Measurements from ENCODE around the gene DDHD1.
"Not testable (repeated sequence)": the region's sequence is repeated elsewhere in the genome, so short reads cannot be mapped to it uniquely, and the experiment has no call there.

Gene DDHD1

DNA sequence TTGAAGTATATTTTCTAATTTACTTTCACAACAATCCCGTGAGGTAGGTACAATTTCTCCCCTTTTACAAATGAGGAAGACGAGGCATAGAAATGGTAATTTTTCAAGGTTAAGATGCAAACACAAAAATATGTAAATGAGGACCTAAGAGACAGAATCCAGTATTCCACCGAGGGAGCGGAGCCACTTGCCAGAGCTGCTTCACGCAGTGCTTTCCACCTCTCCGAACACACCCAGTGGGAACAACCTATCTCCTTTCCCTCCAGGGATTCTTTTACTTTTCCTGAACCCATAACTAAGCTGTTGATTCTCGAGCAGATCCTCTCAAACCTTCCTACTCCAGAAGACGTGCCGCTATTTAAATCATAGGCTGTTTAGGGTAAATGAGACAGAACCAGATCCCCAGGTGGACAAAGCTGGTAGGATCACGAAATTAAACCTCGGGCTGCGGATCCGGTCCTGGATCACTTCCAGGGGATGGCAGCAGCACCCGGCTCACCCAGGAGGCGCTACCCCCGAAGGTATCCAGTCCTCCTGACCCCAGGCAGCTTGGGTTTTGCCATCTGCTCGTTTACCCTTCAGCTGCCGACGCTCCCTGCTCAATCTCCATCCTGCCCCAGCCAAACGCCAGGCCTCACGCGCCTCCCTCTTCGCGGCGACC is 1.5 kb downstream of the DDHD1 start:
- peak; percentile 8 for DNase-seq

DNA sequence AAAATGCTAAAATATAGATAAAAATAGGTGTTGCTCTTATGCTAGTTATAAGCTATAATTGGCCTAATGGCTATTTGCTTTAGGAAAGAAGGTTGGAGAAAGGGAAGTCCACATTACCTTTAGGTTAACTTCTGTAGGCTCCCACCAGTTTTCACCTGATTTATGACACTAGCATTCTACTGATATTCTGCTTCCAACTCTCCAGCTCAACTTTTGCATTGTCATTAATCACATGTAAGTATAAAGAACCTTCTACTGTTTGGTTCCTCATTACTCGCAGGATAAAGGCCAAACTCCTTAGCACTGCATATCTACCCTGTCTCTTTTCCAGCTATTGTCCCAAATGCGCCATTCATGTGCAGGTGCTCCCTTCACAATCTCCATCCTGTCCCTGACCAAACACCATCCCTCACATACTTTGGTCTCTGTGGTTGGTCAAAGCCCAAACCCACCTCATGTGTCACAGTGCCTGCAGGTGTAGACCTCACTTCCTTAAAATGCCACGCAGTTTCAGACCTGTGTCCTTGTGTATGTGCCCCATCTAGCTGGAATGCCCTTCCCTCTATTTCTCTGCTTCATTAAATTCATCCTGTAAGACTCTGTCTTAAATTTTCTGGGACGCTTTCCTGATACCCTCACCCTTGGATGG is 3.3 kb downstream of the DDHD1 start:
- no peak for DNase-seq

DNA sequence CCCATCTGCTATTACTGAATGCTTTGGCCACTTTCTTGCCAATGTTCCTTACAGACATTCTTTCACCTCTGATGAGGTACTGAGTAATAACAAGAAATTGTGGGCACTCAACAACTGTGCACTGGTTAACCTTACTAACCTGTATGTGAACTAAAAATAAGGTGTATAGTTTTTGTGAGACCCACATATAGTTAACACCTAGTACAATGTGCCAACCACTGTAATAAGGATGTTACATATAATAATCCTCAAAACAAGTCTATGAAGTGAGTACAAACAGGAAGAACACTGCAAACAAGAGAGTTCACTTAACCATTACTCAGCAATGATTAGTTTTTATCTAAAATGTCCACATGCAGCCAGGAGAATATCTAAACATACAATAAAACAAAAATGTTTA is 4.5 kb downstream of the DDHD1 start:
- DNase-seq: no peak

DNA sequence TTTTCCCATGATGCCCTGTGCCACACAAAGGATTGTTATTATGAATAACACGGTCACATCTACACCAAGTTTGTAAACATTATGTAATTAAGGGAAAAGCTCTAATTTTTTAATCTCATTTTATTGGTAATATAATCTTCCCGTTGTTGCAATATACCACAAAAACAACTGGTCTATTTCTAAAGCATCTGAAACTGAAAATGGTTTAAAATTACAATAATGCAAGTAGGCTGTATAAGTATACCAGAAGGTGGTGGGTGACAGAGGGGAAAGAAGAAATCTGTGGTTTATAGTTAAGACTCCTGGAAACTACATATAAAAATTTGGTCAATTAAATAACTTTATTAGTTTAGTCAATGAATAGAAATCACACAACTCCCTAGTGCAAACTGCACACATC is 5.2 kb downstream of the DDHD1 start:
- DNase-seq: no peak

DNA sequence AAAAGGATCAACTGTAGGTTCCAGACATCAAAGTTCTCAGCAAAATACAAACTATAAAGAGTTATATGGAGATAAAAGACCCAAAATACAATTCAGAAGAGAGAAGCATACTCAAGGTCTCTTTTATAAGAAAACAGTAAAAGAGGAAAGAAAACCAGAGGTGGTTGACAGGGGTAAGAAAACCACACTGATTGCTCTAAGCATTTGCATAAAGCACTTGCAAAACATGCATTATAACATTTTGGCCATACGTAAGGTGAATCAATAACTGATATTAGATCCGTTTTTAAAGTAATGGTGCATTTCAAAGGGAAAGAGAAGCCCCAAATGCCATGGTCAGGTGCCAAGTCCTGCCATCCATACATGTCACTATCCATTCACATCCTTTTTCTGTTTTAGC is 5.9 kb downstream of the DDHD1 start:
- no peak for DNase-seq

DNA sequence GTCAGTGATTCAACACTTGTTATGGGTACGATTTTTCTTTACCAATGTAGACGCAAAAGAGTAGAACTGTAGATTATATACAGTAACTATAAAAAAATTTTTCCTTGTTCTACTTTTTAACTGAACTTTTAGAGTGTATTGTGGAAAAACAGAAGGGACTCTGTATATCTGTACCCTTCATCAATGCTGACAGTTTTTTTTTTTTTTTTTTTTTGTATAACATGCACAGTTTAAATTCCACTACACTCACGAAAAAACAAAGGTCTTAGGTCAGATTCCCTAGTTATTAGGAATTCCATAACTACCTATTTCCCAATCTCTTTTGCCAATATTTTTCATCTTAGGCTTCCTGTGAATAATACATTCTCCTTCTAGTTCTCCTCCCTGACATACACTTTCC is 6.4 kb downstream of the DDHD1 start:
- DNase-seq: no peak

DNA sequence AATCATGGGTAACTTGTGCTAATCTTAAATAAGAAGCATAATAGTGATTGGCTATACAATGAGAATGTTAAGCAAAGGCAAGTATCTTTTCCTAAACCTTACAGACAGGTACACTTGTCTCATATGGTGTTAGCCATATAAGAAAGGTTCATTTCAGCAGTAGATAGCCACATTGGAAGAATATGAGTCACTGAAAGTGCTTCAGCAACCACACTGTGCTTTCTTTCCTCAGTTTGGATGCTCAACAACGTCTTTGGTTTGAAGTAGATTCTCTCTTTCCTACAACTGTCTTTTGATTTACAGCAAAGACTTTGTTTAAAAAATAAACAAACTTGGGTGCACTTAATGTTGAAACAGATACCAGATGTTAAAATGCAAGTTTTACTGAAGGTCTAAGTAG is 8.9 kb downstream of the DDHD1 start:
- DNase-seq: no peak

DNA sequence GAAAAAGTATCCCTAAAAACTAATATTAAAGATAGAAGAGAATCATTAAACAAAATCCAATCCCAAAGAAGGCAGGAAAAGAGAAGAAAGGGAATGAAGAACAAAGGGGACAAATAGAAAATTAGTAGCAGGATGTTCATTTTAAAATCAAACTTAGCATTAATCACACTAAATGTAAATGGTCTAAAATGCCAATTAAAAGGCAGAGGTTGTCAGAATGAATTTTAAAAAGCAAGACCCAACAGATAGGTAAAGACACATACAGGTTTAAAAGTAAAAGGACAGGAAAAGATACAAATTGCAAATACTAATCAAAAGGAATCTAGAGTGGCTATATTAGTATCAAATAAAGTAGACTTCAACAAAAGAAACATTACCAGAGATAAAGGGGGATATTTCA is 12.5 kb downstream of the DDHD1 start:
- no peak for DNase-seq

DNA sequence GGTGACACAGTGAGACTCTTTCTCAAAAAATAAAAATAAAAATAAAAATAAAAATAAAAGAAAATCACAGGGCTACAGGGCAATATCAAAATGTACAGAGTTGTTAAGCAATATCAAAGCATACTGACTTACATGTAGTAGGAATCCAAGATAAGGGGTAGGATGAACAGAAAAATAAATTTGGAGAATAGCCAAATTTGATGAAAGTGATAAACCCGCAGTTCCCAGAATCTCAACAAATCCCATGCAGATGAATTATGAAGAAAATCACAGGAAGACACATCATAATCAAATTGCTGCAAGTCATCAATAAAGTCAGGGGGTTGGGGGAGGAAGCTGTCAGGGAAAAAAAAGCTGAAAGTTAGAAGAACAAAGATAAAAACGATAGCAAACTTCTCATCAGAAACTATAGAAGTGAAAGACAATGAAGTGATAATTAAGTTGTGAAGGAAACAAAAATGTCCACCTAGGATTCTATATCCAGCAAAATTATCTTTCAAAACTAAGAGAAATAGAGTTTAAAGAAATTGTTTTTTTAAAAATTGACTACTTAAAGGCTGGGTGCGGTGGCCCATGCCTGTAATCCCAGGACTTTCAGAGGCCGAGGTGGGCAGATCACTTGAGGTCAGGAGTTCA is 15.4 kb downstream of the DDHD1 start:
- no peak for DNase-seq

DNA sequence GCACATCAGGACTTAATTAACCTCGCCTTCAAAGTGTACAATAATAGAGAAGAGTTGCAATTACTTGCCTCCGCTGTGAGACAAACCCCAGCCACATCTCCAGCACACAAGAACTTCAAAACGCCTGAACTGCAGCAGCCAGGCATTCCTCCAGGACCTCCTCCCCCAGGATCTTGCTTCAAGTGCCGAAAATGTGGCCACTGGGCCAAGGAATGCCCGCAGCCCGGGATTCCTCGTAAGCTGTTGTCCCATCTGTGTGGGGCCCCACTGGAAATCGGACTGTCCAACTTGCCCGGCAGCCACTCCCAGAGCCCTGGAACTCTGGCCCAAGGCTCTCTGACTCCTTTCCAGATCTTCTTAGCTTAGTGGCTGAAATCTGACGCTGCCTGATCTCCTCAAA is 22.6 kb downstream of the DDHD1 start:
- not testable (repeated sequence) for DNase-seq

DNA sequence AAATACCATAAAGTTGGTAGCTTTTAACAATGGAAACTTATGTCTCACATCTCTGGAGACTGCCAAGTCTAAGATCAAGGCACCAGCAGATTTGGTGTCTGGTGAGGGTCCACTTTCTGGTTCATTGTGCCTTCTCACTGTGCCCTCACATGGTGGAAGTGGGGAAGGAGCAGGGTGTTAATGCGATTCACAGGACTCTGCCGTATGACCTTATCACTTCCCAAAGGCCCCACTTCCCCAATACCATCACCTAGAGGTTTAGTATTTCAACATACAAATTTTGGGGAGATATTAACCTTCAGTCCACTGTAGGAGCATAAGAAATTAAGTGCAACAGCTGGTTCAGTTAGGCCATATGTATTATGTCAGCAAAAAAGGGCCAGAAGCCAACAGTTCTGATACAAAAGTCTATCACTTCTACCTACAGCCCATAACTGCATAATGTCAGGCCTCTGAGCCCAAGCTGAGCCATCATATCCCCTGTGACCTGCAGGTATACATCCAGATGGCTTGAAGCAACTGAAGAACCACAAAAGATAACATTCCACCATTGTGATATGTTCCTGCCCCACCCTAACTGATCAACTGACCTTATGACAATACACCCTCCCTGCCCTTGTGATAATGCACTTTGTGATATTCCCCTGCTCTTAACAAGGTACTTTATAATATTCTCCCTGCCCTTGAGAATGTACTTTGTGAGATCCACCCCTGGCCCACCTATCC is 24.7 kb downstream of the DDHD1 start:
- no peak for DNase-seq

DNA sequence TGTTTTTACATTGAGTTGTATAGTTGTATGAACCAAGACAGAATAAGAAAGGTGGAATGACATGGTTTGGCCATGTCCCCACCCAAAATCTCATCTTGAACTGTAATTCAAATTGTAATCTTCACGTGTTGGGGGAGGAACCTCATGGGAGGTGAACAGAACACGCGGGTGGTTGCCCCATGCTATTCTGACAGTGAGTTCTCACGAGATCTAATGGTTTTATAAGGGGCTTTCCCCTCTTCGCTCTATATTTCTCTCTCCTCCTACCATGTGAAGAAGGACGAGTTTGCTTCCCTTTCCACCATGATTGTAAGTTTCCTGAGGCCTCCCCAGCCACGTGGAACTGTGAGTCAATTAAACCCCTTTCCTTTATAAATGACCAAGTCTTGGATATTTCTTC is 25.3 kb downstream of the DDHD1 start:
- DNase-seq: no peak

DNA sequence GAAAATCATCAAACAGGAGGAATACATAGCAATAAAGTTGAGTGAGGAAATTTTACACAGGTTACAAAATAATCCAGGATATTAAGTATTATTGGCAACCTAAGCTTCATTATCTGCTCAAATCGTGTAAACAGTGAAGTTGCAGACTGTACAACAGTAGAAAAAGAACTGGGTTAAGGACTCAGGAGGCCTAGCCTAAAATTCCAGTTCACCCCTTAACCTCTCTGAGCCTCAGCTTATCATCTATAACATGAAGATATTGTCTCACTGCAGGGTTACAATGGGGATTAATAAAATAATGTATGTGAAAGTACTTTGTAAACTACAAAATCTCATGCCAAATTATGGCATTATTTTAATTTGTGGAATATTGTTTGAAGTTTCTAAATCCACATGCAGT is 26.0 kb downstream of the DDHD1 start:
- no peak for DNase-seq

DNA sequence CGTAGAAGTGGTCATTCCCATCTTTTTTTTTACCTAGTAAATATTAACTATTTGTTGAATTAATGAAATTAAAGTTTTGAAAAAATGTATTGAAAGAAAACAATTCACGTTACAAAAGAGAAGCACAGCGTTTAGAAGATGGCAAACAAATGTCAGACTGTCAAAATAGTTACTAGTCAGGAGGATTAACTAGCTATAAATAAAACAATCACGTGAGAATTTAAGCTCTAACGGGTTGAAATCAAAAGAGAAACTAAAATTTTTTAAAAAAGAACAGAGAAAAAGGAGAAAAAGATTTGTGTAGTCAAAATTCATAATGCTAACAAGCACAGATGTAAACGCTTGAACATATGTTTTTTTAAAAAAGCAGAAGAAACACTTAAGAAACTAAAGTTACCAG is 26.4 kb downstream of the DDHD1 start:
- DNase-seq: no peak

DNA sequence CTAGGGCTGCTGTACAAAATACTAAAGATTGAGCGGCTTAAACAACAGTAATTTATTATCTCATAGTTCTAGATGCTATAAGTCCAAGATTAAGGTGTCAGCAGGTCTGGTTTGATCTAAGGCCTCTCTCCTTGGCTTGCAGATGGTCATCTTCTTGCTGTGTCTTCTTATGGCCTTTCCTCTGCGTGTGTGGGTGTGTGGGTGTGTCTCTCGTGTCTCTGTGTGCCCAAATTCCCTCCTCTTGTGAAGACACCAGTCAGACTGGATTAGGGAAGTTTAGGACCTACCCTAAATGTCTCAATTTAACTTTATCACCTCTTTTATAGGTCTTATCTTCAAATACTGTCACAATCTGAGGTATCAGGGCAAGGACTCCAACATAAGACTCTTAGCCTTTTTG is 28.3 kb downstream of the DDHD1 start:
- DNase-seq: no peak

DNA sequence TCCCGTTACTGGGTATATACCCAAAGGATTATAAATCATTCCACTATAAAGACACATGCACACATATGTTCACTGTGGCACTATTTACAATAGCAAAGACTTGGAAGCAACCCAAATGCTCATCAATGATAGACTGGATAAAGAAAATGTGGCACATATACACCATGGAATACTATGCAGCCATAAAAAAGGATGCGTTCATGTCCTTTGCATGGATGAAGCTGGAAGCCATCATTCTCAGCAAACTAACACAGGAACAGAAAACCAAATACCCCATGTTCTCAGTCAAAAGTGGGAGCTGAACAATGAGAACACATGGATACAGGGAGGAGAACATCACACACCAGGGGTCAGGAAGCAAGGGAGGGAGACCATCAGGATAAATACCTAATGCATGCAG is 31.7 kb downstream of the DDHD1 start:
- not testable (repeated sequence) for DNase-seq

DNA sequence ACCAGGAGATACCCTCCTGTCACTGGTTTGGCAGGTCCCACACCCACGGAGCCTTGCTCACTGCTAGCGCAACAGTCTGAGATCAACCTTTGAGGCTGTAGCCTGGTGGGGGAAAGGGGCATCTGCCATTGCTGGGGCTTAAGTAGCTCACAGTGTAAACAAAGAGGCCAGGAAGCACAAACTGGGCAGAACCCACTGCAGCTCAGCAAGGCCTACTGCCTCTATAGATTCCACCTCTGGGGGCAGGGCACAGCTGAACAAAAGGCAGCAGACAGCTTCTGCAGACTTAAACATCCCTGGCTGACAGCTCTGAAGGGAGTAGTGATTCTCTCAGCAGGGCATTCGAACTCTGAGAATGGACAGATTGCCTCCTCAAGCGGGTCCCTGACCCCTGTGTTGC is 35.6 kb downstream of the DDHD1 start:
- peak; percentile 21 for DNase-seq

DNA sequence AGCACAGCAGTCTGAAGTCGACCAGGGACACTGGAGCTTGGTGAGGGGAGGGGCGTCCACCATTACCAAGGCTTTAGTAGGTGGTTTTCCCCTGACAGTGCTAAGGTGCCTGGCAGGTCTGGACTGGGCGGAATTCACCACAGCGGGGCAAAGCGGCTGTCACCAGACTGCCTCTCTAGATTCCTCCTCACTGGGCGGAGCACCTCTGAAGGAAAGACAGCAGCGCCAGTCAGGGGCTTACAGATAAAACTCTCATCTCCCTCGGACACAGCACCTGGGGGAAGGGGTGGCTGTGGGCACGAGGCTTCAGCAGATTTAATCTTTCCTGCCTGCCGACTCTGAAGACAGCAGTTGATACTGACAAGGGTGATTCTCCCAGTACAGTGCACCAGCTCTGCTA is 39.1 kb downstream of the DDHD1 start:
- DNase-seq: no peak

DNA sequence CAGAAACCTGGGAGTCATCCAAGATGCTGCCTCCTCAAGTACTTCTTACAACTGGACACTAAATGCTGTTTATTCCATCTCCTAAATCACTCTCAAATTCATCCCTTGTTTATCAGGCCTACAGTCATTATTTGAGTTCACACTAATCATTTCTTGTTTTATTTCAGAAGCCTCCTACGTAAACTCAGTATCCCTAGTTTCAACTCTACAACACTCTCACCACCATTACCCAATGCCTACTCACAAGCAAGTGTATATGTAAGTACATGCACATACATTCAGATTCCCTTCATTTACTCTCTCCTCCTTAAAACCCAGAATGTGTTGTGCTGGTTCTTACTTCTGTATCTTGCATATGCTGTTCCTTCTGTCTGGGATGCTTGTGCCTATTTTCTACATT is 43.0 kb downstream of the DDHD1 start:
- DNase-seq: no peak

DNA sequence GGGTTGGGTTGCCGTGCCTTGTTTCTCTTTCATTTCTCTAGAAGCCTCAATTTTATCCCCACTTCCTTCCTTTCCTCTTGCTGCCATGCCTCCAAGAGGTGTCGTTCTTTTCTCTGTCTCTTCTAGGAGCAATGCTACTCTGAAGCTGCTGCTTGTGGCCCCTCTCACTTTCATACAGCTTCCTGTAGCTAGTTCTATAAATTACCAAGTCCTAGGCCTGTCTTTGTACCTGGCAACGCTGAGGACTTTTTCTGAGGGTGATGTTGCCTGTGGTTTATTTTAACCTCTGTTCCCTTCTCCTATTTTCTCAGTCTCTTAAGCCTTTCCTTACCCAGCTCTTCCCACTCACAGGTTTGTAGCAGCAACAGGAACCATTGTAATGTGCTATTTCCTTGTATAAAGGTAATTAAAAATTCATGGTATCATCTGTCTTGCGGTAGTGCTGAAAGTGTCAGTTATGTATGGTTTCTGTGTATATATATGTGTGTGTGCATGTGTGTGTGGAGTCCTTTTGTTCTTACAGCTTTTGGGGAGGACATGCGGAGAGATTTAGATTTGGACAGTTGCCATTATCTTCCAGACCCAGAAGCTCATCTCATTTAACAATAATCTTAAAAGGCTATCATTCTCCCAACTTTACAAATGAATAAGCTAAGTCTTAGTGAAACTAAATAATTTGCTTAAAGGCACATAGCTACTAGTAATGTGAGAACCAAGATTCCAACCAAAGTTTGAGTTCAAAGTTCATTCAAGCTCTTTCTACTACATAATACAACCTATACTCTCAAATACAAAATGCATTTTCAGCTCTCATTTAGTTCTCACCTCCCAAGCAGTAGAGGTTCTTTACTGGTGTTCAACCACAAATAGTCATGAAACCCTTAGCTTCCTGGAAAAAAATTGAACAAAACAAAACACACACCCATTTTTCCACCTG is 43.8 kb downstream of the DDHD1 start:
- no peak for DNase-seq

DNA sequence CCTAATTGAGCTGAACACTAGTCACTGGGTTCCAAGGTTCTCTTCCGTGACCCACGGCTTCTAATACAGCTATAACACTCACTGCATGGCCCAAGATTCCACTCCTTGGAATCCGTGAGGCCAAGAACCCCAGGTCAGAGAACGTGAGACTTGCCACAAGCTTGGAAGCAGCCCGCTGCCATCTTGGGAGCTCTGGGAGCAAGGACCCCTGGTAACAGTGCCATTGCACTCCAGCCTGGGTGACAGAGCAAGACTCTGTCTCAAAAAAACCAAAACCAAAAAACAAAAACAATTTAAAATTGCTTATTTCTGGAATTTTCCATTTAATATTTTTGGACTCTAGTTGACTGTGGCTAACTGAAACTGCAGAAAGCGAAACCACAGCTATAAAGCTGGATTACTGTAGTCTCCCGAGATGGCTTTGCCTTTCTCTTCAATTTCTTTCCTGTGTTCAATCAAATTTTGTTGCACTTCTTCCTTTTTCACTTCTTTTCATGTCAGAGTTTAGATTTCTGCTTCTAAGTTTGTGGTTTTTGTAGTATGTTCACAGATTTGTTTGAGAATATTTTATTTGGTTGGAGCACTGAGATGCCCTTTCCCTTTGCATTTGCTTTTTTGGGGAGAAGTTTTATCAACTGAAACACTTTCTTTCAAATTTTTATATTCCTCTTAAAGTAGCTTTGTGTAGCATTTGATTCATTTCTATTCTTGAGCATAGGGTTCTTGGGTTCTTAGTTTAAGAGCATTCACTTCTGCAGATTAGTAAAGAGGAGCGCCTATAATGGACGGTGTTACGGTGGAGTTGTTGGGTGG is 44.6 kb downstream of the DDHD1 start:
- DNase-seq: no peak

DNA sequence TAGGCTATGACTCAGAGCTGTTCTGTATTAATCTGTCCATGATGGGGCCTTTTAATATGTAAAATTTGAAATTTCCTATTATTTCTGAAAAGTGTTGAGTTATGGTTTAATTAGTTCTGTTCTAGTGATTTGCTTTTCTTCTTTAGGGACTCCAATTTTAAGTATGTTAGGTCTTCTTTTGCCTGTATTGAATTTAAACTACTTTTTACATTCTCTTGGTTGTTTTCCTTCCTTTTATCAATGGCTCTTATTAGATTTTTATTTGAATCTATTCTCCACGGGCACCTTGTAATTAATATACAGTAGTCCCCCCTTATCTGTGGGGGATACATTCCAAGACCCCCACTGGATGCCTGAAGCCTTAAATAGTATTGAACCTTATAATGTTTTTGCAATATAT is 46.4 kb downstream of the DDHD1 start:
- DNase-seq: no peak
